ENCODE data around the gene GALNT7.

- TF ChIP-seq POLR2AphosphoS5 (IDR thresholded peaks at IDR 0.05): no peak
- TF ChIP-seq CTCF (IDR thresholded peaks at IDR 0.05): no peak
- TF ChIP-seq POLR2A (IDR thresholded peaks at IDR 0.05): no peak
These were observed 178.9 kb downstream of the GALNT7 start for GRCh38 chr4:173347467-173347866.
